NCI-H748 (cell line): ENCODE results near the gene KCNT2.
A peak's percentile ranks its signal among the peaks of the same experiment; 100 is the strongest.

ENCODE experiments used
- DNase-seq: peaks from one replicate; lab custom pipeline; 2025; ENCODE audit not compliant: unreplicated experiment; lab: John Stamatoyannopoulos, UW

KCNT2 gene

GRCh38 chr1:196401891-196402290 is 206.3 kb downstream of the KCNT2 start:
- DNase-seq: no peak

GRCh38 chr1:196401452-196401833 is 206.8 kb downstream of the KCNT2 start:
- DNase-seq: no peak

- DNase-seq: peak; percentile 51
Observed at GRCh38 chr1:196400478-196401451, 207.5 kb downstream of the KCNT2 start.

- no peak for DNase-seq
Observed at GRCh38 chr1:196399713-196400112, 208.5 kb downstream of the KCNT2 start.

- DNase-seq: no peak
Observed at GRCh38 chr1:196393742-196394141, 214.5 kb downstream of the KCNT2 start.

- DNase-seq: no peak
Observed at GRCh38 chr1:196393282-196393681, 215.0 kb downstream of the KCNT2 start.

- DNase-seq: no peak
Observed at GRCh38 chr1:196387766-196388165, 220.5 kb downstream of the KCNT2 start.

GRCh38 chr1:196385109-196385508 is 223.1 kb downstream of the KCNT2 start:
- DNase-seq: no peak

GRCh38 chr1:196382383-196382782 is 225.9 kb downstream of the KCNT2 start:
- no peak for DNase-seq

- peak; percentile 68 for DNase-seq
Observed at GRCh38 chr1:196381544-196381943, 226.7 kb downstream of the KCNT2 start.

- DNase-seq: peak; percentile 71
Observed at GRCh38 chr1:196380316-196380715, 227.9 kb downstream of the KCNT2 start.

GRCh38 chr1:196377811-196378210 is 230.4 kb downstream of the KCNT2 start:
- DNase-seq: no peak

- DNase-seq: no peak
Observed at GRCh38 chr1:196376630-196377328, 231.5 kb downstream of the KCNT2 start.

GRCh38 chr1:196373798-196374197 is 234.4 kb downstream of the KCNT2 start:
- no peak for DNase-seq

- DNase-seq: peak; percentile 28
Observed at GRCh38 chr1:196372896-196373536, 235.2 kb downstream of the KCNT2 start.

- DNase-seq: no peak
Observed at GRCh38 chr1:196367838-196368237, 240.4 kb downstream of the KCNT2 start.

- no peak for DNase-seq
Observed at GRCh38 chr1:196366817-196367495, 241.3 kb downstream of the KCNT2 start.

GRCh38 chr1:196361112-196361714 is 247.0 kb downstream of the KCNT2 start:
- no peak for DNase-seq

- DNase-seq: no peak
Observed at GRCh38 chr1:196357913-196358312, 250.3 kb downstream of the KCNT2 start.

- DNase-seq: peak; percentile 2
Observed at GRCh38 chr1:196355206-196355786, 252.9 kb downstream of the KCNT2 start.
